Frontal cortex (tissue), 4 donors: ENCODE results near the gene SUSD5. TPM values are rescaled to one million over a fixed set of nuclear protein-coding genes. Genes with fewer than 3 reads are reported as not detected.
A peak's percentile ranks its signal among the peaks of the same experiment; 100 is the strongest.
"Not testable (repeated sequence)": the region's sequence is repeated elsewhere in the genome, so short reads cannot be mapped to it uniquely, and the experiment has no call there.

Experiments
- DNase-seq, 2 donors: peaks; one replicate each; pipeline ENCODE4 v3.0.0; 2012; ENCODE audit warnings: low spot score in 2 of 2
- FAIRE-seq: peaks from 2 replicates; lab custom pipeline; 2012; peaks lifted over from hg19 to GRCh38; lab: Jason Lieb, UNC
- total RNA-seq: library from RNA; depleted of rRNA; stranded (reverse); fragments of >200 nt; gene quantifications from one replicate; pipeline ENCODE4 v1.2.3, GENCODE V29; 2014
- donor health status: control.
- donor health status: control.
- donor health status: control.

Gene SUSD5
- total RNA-seq, 1 donor from 2014 or later: 2.0 TPM

DNA sequence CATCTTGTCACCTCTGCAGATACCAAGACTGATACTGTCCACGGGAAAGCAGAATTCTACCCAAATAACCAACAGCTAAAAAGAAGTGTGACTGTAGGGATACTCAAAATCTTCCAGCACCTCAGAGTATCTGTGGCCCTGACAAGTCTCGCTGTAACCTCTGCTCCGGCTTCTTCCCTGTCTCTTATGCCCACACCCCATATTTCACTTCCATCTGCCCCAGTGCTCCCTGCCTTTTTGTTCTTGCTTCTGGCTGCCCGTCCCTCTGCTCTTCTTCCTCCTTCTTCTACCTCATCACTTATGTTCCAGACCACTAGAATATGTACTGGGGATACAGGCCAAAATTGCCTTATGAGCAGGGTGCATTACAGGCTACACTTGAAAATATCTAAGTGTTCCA, 59.4 kb downstream of the SUSD5 start:
- DNase-seq (no peak), FAIRE-seq (no peak)

DNA sequence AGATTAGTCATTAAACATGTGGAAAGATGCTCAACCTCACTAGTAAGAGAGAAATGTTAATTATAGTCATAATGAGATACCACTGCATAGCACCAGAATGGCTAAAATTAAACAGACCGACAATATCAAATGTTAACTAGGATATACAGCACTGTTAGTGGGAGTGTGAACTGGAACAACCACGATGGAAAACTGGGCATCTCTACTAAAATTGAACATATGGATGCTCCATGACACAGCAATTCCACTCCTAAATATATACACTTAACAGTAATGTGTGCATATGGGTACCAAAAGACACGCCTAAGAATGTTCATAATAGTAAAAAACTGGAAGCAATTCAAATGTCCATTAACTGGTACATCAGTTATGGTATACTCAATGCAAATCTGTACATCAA, 63.3 kb downstream of the SUSD5 start:
- FAIRE-seq: no peak
- DNase-seq: no peak

DNA sequence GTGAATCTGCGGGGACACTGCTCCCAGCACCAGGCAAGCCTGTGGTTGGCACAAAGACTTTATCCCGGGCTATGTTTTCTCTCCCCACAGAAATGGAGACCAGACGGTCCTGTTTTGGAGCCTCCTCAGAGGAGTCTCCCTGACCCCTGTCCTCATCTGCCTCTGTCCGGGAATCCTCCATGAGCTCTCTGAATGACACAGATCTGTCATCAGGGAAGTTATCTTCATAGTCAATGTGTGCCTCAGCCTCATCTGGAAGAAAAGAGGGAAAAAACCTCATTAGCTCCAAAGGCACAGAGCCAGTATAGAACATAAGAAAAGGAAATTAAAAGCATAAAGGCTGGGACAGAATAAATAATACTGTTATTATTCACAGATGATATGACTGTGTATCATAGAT, 64.8 kb downstream of the SUSD5 start:
- DNase-seq (no peak), FAIRE-seq (no peak)

DNA sequence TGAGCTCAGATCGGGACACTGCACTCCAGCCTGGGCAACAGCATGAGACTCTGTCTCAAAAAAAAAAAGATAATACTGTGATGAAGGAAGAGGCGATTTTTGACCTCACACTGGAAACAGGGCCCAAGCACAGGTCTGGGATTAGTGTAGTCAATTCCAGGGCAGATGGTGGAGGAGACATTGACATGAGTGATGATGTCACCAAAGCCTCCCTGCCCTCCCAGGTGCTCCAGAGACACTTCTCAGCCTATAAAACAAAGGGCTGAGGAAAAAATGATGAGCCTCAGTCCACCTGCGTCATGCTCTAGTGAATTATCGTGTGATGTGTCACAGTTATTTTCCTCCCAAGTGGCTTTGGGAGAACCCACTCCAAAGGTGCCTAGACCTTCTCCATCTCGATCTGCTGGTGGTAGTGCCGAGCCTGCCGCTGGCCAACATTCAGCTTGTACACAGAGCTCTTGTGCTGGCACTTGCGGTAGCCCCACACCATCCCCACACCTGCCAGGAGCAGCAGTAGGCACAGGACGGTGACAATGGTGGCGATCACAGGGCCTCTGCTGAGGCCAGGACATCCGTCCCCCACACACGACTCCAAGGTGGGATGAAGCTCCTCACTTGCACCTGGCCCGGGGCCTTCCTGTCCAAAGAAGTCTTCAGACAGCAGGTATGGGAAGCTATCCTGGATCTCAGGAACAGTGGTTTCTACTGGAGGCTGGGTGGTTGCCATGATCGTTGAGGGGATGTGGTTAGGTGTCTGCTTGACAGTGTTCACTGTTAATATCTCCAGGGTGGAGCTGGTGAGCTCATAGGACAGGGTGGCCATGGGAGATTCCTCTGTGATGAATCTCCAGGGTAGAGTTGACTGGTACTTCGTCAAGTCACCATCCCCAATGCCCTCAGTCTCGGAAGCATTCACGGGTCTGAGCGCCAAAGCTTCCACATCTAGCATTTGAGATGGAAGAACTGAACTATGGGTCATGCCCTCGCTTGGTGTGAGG, 65.9 kb downstream of the SUSD5 start:
- FAIRE-seq (no peak), DNase-seq (no peak)

DNA sequence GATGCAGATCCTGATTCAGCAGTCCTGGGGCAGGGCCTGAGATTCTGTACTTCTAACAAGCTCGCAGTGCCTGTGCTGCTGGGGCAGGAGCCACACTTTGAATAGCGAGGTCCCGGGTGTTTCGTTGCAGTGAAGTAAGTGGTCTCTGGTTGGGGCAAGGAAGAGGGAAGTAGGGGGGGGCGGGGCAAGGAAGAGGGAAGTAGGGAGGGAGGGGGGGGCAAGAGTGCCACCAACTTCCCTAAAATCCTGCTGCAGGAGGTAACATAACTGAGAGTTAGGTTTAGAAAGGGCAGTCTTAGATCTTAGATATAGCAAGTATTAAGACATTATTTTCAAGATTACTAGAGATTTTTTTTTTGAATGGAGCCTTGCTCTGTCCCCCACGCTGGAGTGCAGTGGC, 69.3 kb downstream of the SUSD5 start:
- FAIRE-seq (no peak), DNase-seq (no peak)

DNA sequence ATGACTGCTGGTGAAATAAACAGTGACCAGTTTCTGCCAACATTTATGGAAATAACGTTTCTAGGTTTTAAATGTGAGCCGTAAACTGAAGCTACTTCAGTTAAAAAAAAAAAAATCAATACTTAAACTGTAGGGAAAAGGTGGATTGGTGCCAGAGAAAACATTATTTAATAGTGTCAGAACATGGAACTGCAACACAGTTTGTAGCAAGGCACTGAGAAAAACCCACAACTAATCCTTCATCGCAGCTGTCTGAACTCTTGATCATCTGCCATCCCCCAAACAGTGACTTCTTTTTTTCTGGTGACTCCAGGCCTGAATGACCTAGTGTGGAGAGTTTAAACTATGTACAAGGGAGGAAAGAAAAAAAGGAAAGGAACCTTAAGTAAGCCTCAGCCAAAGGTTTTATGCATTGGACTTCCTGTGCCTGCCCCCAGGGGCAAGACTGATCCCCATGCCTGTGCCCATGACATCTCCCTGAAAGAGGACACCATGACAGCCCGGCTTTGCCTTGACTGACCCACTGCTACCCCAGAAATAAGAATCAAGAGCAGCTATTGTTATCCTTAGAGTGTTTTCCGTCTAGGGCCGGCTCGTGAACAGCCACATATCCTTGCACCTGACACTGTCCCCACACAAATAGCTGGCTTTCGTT, 71.7 kb downstream of the SUSD5 start:
- FAIRE-seq: peak; percentile 79
- peak; percentile 35 to 52 for DNase-seq

DNA sequence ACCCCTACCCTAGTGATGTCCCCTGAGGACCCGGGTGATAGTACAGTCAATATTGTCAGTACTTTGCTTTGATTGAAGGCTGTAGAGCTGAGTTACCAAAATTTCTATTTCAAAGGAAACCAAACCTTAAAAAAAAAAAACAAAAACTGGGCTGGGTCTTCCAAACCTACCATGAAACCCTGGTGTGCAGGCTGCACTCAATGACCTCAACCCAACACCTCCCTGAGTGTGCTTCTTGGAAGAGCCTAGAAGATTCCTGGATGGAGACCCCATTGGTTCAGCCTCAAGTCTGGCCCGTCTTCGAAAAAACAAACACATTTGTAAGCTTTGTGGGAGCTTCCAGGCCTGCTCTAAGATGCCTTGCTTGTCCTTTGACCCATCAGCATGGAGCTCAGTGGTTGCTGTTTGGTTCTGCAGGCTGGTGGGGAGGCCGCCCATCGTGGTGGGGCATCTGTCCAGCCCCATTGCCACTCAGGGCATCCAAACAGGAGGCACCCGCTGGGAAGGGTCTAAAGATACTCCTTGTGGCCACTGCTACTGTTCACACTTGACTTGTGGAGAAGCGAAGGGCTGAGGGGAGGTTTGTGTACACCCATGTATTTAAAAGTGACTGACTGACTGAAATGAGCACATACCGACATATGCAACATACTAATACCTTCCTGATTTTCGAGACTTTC, 72.6 kb downstream of the SUSD5 start:
- no peak for FAIRE-seq
- no peak for DNase-seq

DNA sequence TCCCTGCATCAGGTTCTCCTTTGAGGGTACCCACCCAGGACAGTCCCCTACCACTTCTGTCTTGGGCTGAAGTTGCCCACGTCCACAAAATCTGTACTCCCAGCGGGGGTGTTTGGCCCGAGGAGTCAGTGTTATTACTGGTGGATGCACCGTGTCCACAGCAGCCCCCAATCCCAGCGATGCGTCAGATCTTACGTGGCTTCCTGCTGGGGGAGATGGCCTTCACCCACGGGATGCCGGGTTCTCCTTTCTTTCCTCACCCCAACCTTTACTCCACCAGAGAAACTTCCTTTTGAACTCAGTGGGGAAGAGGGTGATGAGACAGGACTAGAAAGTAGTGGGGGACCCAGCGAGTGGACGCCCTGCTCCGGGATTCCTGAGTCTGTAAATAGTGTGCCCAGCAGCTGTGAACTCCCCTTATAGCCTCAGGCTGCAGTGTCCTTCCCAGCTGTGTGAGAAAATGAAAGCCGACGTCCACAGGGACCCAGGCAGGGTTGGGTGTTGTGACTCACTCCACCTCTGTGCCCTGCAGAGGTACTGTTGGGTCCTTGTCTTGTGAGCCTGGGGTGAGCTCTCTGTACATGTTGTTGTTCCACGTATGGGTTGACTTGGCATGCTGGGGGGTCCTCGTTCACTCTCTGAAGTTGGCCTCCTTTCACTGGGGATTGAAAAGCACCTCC, 73.2 kb downstream of the SUSD5 start:
- DNase-seq: no peak
- FAIRE-seq: no peak

DNA sequence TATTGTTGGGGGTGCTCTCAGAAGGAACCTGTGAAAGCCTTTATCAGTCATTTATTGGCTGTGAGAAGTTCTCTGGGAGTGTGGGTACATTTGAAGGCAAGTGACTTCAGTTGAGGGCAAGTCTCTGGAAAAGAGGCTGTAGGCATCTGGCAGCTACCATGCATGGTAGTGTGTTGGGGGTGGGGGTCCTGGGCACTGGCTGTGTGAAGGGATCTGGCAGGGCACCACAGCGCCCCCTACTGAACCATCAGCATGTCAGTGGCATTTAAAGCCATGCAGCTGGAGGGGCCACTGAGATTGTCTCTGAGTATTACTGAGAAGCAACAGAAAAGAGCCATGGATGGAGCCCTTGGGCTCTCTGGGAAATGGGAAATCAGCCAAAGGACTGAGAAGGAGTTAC, 74.2 kb downstream of the SUSD5 start:
- DNase-seq: no peak
- no peak for FAIRE-seq

DNA sequence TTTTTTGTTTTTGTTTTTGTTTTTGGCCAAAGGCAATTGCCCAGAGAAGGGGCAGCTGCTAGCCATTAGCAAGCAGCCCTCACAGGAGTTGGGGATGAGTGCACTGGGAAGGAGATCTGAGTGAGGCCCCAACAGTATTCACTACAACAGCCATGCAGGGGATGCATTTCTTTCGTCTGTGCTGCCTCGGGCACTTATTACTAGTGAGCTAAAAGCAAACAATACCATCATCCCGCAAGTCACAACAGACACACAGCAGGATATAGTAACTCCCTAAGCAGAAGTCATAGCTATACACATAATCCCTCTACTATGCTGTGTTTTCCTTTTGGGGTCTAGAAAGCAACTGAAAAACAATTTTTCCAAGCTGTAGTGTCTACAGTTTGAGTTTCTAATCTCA, 77.6 kb downstream of the SUSD5 start:
- FAIRE-seq (no peak), DNase-seq (no peak)

DNA sequence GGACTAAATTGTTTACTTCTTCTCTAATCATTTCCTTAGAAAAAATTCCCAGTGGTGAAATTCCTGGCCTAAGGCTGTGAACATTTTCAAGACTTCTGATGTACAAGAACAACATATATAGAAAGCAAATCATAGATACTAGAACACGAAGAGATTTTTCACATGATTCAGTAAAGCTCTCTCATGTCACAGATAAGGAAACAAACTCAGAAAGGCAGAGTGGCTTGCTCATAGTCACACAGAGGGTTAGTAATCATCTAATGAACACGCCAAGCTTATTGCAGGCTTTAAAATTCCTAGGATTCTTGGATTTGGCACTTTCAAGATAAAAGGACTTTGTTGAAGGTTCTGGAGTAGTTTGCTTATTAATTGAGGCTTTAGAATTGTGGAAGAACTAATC, 78.6 kb downstream of the SUSD5 start:
- DNase-seq (no peak), FAIRE-seq (no peak)

DNA sequence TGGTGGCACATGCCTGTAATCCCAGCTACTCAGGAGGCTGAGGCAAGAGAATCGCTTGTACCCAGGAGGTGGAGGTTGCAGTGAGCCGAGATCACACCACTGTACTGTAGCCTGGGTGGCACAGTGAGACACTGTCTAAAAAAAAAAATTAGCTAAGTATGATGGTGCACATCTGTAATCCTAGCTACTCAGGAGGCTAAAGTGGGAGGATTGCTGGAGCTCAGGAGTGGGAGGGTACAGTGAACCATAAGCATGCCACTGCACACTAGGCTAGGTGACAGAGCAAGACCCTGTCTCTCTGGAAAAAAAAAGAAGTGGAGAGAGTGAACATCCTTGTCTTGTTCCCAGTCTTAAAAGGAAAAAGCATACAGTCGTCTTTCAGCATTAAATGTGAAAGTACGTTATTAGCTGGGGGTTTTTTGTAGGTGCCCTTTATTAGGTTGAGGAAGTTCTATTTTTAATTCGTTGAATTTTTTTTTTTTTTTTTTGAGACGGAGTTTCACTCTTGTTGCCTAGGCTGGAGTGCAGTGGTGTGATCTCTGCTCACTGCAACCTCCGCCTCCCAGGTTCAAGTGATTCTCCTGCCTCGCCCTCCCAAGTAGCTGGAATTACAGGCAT, 79.5 kb downstream of the SUSD5 start:
- not testable (repeated sequence) for DNase-seq, FAIRE-seq

DNA sequence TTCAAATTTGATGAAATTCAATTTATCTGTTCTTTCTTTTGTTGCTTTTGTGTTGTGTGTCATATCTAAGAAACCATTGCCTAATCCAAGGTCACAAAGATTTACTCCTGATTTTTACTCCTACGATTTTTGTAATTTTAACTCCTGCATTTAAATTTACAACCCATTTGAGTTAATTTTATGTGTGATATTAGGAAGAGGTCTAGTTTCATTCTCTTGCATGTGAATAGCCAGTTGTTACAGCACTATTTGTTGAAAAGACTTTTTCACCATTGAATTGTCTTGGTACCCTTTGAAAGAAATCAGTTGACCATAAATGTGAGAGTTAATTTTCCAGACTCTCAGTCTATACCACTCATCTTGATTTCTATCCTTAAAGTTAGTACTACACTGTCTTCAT, 80.9 kb downstream of the SUSD5 start:
- DNase-seq: no peak
- FAIRE-seq: no peak

DNA sequence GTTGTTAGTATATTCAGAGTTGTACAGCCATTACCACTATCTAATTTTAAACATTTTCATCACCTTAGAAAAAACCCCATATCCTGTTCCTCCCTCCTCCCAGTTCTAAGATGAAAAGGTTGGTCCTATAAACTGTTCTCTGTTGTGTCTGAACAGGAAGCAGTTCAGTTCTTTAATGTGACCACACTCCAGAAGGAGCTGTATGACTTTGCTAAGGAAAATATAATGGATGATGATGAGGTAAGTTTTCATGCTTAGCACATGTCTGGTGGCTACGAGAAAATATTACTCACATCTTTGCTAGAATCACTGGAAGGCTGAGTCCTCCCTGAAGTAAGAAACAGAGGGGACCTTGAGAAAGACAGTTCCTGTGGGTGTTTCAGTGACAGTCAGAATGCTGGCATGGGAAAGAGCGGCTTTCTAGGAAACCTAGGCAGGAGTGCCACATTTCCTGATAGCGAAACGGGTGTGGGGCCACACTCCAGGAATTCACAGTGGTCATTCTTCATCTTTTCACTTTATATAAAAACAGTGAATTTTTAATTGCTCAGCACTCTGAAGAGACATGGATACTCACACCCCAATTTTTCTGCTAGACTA, 84.5 kb downstream of the SUSD5 start:
- DNase-seq: no peak
- no peak for FAIRE-seq

DNA sequence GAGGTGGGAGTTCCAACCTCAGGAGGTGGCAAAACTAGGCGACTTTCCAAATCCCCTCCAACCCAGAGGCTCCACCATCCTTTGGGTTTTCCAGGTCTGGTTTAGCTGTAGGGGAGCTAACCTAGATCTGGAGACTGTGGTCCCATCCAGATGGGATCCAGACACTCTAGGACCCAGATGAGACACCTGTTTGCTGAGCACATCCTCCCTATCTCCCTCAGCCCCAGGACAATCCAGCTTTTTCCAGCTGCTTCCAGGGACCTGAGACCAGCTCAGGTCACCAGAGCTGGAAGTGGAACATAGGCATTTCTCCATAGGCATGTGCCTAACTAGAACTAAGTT, 86.6 kb downstream of the SUSD5 start:
- DNase-seq (no peak), FAIRE-seq (no peak)

DNA sequence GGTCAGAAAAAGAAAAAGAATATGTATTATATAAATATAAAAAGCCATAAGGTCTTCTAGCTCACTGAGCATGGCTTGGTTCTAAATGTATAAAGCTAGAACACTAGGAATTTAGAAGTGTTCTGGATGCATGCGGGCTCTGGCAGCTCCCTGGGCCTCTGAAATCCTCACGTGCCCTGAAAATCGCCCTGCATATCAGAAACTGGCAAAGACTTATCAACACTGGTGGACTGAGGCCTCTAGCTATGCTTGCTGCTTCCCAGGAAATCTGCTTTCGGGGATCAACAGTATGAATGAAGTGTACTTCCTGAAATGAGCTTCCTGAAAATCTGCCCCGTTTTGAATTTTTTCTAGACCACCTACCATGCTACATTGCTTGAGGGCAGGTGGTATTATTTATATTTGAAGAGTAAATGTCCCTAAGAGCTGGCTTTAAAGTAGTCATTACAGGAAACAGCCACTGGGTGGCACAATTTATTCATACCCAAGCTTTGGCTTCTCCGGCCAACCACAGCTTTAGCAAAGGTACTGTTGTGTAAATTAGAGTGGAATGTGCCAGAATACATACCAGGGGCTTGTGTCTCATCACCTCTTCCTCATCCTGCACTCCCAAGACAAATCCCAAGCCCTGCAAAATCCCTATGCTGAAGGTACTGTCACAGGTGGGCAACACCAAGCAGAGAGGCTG, 87.1 kb downstream of the SUSD5 start:
- DNase-seq (peak; percentile 29 to 69), FAIRE-seq (peak; percentile 69)

DNA sequence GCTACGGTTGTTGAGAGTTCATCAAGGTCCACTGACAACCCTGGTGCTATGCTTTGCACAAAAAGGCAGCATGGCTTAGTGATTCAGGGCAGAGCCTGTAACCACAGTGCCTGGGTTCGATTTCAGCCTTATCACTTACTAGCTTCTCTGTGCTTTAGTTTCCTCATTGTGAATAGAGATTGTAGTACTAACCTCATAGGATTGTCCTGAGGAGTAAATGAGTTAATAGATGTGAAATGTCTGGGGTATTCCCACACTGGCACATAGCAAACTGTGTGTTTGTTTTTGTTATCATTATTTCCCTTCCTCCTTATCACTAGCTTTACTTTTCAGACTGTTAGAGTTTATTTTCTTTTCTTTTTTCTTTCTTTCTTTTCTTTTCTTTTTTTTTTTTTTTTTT, 88.5 kb downstream of the SUSD5 start:
- FAIRE-seq: no peak
- DNase-seq: no peak

DNA sequence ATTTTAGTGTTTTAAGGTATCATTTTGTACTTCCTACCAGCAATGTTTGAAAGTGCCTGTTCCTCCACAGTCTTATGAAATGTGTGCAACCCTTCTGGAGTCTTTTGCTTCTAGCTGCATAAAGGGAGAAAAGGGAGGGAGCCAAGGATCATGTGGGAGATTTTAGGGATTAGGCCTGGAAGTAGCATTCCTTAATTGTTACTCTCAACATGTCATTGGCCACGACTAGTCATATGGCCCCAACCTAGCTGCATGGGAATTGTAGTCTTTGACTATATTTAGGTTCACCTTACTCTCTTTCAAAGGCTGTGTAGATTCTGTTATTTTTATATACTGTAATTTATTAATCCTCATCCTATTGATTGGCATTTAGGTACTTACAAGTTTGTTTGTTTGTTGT, 89.9 kb downstream of the SUSD5 start:
- no peak for DNase-seq
- no peak for FAIRE-seq

DNA sequence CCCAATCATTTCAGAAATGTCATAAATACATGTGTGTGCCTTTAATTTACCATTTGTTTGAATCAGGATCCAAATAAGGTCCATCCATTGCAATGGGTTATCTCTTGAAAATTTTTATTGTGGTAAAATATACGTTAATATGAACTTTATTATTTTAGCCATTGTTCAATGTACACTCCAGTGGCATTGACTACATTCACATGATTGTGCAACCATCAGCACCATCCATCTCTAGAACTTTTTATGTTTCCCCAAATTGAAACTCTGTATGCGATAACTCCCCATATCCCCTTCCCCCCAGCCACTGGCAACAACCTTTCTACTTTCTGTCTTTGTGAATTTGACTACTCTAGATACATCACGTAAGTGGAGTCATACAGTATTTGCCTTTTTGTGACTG, 92.8 kb downstream of the SUSD5 start:
- FAIRE-seq (no peak), DNase-seq (no peak)
